ENCODE data around the gene FREM2.

The FREM2 gene

DNA sequence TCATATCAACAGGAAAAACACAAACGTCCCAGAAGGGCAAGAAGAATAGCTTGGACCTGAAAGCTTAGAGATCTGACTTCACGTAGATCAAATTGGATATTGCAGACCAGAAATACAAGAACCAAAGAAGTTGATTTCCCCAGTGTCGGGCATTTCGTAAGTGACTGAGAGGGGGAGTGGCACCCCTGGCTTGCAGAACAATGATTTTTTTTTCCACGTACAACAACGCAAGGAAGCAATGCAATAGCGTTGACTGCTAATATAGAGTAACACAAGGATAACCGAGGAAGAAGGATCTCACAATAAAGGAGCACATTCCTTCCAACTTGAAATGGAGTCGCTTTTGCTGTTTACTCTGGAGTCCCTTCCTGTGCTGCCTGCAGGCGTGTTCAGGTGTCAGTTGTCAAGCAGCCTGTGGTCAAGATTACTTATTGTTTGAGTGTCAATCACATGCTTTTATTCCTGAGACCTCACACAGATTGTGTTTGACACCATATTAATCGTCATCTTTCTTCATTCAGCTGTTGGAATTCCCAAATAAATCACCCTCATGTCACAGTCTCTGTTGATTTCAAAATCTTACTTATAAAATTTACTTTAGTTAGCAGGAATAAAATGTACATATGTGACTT lies 139.4 kb downstream of the FREM2 start:
- no peak for DNase-seq (ENCODE audit: low read depth in 2 of 2)

DNA sequence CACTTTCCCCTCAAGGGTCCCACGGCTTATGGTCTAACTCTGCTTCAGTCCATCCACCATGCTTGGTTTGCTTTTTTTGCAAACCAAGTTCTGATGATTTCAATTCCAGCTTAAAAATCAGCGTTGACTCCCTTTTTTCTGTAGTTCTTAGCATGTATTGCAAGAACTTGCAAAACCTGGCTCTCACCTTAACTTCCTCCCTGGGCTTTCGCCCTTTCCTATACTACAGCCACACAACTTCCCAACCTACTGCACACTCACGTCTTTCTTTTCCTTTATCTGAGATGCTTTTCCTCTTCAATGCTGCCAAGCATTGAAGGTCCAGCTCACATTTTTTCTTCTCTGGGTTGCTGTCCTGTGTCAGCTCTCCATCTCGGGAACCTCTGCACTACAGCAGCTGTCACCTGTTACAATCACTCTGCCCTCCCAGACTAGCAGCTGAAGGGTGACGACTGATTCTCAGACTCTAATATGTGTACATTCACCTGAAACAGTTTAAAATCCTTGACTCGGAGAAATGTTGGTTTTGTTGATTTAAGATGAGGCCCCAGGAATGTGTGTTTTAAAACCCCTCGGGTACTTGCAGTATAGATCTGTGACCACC lies 143.7 kb downstream of the FREM2 start:
- DNase-seq (ENCODE audit: low read depth in 2 of 2), result no peak

DNA sequence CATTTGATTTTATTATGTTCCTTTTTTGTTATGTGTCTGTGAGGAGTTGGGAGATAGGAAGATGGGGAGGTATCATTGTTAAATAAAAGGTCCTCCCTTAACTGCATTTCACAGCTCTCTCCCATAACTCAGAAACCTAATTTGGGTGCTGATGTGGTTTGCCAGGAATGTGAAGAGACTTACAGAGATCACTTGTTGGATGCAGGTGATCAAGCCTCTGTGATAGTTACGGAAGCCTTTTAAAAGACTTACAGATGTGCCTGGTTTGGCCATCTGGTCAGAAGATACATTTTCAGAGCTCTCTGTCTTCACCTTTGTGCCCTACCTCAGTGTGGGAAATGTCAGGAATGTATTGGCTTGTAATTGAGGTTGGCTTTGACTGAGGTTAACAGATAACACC lies 157.7 kb downstream of the FREM2 start:
- DNase-seq (ENCODE audit: low read depth in 2 of 2), result no peak

DNA sequence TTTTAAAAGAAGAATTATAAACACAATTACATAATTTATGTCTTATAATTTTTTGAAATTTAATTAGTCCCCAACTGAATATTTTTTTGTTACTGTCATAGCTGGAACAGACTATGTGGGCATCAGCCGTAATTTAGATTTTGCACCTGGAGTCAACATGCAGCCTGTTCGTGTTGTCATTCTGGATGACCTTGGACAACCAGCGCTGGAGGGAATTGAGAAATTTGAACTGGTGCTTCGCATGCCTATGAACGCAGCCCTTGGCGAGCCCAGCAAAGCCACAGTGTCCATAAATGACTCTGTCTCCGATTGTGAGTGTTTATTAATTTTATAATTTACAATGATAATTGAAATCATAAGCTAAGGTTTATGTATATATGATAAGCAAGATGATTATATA lies 161.5 kb downstream of the FREM2 start:
- no peak for DNase-seq (ENCODE audit: low read depth in 2 of 2)

DNA sequence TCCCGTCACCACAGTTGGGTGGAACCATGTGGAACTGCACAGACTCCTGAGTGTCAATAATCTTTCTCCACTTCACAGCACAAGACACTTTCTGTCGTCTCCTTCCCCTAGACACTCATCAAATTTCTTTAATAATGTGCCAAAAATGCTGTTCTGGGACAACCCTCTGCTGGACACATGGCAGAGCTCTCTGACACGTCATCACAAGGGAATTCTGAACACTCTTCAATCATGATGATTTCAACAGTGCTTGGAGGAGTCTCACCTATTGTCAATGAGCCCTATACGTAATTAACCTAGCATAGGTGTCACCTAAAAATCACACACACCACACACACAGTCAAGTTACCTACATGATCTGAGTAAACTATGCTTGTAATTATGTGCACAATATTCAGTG lies 162.4 kb downstream of the FREM2 start:
- DNase-seq (ENCODE audit: low read depth in 2 of 2), result no peak

DNA sequence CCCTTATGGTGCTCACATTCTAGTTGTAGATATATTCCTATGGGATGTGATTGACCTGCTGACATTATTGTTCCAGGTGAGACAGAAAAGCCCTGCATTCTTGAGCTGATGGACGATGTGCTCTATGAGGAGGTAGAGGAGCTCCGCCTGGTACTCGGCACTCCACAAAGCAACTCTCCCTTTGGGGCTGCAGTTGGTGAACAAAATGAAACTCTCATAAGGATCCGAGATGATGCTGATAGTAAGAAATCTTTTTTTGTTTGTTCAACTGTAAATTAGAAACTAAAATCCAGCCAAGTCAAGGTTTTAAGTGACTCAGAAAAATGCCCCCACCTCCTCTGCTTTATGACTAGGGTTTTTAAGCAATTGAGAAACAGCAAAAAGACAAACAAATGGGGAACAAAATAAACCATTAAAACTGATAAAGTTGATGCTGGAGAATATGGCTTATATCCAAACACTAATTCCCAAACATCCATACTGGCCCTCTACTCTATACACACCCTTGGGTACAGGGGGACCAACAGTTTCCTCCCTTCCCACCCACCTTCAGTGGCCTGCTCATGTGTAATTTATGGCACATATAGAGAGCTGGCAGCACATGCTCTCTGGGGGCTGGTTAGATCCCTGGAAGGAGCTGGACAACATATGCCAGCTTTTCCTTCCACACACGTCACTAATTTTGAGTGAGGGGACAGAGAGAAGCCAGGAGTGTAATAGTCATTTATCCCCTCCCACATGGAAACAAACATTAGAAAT lies 164.2 kb downstream of the FREM2 start:
- DNase-seq (ENCODE audit: low read depth in 2 of 2), result no peak

DNA sequence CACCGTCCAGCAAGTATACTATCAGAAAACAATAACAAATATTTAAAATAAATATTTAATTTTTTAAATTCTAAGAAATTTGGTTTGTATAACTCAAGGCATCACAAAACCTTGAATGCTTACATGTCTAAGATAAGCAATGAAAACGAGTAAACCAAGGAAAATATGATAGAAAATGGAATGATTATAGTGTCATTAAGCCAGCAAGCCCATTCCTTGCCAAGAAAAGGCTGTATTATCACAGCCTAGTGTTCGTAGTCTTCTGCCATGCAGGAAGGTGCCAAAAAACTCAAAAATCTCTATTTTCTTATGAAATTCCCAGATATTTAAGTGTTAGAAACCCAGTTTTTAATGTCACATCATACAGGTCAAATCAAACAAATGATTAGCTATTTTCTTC lies 167.3 kb downstream of the FREM2 start:
- no peak for DNase-seq (ENCODE audit: low read depth in 2 of 2)

DNA sequence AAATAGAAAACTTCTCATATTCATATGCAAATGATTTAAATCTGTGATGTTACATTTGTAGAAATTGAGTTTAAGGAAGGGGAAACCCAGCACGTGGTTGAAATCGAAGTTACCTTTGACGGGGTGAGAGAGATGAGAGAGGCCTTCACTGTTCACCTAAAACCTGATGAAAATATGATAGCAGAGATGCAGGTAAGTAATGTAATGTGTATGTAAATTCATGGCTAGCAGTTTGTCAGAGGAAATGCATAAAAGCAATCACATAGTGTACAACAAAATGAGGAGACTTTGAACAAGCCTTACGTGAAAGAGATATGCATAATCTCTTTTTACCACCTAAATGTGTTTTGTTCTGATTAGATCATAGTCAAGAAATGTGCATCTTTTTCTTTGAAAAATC lies 169.2 kb downstream of the FREM2 start:
- DNase-seq (ENCODE audit: low read depth in 2 of 2), result no peak

DNA sequence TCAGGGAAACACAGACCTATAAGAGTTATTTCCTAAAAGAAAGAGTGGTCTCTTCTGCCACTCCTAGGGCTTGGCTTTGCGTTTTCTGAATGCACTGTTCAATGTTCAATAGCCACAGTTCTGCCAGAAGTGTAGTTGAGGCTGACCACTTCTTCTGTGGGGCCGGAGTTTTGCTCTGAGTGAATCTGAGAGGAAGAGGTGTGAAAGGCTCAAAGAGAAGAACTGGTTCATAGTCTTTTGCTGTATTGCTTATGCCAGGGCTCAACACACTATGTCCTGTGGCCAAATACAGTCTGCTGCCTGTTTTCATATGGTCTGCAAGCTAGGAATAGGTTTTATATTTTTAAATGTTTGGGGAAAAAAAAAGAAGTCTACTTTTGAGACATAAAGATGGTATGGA lies 175.6 kb downstream of the FREM2 start:
- no peak for DNase-seq (ENCODE audit: low read depth in 2 of 2)

DNA sequence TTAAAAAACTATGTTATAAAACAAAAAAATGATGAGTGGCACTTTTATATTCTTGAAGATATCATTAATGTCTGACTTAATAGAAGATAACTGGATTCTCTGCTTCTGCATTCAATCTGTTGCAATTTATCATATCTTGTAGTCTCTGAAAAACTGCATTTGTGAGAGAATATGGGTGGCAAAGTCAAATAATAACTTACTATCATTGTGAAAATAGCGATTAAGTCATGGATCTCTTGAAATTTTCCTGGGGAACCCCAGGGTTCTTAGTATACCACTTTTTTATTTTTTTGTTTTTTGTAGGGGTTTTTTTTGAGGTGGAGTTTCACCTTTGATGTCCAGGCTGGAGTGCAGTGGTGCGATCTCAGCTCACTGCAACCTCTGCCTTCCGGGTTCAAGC lies 176.7 kb downstream of the FREM2 start:
- DNase-seq (ENCODE audit: low read depth in 2 of 2), result no peak

DNA sequence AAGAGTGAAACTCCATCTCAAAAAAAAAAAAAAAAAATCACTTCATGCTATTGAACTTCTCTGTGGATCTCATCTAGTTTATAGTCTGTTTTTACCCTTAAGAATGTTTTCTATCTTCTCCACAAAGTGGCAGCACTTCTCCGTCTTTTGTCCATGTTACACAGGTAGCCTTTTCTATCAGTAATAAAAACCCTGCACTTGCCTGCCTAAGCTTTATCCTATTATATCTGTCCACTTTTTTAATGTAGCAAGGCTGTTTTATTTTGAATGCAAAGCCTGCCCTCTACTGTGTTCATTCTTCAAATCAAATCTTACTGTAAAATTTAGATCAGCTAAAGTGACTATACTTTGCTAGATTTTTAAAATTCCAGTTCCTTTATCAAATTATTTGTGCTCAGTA lies 179.8 kb downstream of the FREM2 start:
- DNase-seq (ENCODE audit: low read depth in 2 of 2), result no peak

DNA sequence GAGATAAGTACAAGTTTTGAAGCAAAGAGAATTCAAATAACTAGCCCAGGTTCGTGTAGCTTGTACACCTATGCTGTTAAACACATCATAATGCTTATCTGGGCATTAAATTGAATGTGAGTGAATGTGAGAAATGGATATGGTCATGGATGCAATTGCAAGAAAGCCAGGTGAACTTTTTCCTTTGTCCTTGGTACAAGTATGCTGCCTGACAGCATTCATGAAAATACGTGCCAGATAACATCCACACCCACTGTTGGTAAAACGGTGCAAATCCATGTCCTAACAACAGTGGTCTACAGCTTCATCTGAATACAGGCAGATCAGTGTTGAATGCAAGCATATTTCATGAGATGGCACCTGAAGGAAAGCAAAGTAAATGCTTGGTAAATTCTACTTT lies 181.5 kb downstream of the FREM2 start:
- DNase-seq (ENCODE audit: low read depth in 2 of 2), result no peak

DNA sequence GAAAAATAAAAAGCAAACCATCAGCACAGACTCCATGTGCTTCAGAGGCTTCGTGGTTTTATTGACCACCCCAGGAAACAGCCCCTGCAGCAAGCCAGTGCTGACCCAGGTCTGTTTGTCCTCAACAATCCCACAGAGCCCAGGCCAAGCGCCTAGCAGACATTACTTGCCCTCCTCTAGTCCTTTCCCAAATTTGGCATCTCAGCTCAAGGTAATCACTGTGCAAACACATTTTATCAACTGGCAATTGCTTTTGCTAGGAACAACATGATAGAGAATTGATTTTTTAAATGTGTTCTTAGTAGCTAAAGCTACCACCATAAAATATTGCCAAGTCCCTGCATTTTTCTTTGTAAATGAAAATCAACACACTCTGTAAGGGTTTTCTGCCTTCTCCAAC lies 182.0 kb downstream of the FREM2 start:
- DNase-seq (ENCODE audit: low read depth in 2 of 2), result no peak

DNA sequence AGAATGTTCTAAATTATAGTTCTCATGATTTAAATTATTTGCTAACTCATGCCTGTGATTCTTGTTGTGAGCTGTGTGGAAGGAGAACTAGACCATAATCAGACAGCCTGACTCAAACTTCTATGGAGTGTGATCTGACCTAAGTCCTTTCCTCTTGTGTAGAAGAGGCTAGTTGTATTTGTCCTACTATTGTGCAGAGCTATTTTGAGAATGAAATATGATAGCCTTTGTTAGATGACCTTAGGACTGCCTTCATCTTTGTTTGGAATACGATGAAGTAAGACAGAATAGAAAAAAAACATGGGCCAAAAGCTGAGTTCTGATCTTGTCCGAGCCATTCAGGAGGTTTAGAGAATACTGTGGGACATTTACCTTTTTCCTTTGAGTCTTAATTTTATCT lies 184.4 kb downstream of the FREM2 start:
- DNase-seq (ENCODE audit: low read depth in 2 of 2), result no peak

DNA sequence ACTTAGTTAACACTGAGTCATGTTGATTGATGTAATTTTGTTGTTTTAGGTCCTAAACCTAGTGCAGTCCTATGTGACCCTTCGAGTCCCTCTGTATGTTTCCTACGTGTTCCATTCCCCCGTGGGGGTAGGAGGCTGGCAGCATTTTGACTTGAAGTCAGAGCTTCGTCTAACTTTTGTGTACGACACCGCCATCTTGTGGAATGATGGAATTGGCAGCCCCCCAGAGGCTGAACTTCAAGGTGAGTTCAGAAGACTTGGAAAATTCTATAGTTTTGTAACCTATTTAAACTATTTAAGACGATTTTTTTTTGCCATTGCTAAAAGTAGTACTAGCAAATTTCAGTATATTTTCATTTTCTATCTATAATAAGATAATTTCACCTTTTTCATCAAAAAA lies 185.8 kb downstream of the FREM2 start:
- no peak for DNase-seq (ENCODE audit: low read depth in 2 of 2)

DNA sequence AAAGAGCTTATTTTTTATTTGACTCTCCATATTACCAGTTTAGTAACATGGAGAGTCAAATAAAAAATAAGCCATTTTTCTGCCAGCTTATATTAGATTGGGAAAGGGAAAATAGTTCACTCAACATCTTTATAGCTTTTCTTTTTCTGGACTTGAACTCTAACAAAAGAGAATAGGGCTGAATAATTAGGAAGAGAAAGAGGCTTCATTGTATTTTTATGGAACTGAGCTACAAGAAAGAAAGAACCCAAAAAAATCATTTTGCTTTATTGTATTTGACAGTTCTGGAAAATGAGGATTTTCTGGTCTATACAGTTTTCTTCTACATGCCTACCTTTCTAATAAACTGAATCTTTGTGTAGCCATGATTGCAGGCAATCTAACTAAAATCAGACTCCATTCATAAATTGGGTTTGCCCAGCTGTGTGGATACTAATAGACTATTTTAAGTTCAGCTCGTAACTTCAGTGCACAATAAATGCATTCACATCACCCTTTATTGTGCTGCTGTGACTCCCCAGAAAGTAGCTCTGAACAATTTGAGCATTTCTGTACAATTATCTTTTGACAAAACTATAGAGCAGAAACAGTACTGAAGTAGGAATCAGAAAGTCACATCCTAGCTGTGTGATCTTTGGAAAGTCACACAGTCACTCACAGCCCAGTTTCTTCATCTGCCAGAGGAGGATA lies 188.5 kb downstream of the FREM2 start:
- DNase-seq (ENCODE audit: low read depth in 2 of 2), result no peak

DNA sequence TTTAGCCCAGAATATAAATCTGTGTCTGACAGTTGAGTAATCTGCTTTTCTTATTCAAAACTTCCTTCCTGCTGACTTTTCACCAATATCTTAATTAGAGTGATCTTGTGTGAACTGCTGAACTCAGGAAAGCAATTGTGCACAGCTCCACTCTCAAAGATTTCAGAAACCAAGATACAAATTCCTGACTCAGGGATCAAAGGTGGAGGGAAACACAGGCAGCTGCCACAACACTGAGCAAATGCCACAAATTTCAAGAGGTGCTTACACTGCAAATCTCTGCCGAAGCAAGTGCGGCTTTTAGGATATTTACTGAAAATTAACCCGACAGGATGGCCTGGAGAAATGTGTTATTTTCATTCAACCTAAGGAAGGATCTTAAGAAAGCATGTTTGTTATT lies 192.4 kb downstream of the FREM2 start:
- DNase-seq (ENCODE audit: low read depth in 2 of 2), result no peak

DNA sequence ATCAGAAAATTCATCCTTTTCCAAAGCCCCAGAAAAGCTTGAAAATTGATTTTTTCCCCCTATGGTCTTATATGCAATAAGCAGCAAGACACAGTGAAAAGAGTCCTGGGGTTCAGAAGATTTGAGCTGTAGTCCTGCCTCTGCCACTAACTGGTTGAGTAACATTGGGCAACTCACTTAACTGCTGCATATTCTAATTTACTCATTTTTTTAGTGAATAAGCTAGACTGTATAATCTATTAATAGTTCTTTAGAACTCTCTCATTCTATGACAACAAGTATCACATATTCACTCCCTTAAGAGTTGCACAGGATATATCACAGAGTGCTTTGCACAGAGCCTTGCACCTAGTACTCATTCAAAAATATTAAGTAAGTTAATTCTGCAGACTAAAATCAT lies 192.9 kb downstream of the FREM2 start:
- DNase-seq (ENCODE audit: low read depth in 2 of 2), result no peak

DNA sequence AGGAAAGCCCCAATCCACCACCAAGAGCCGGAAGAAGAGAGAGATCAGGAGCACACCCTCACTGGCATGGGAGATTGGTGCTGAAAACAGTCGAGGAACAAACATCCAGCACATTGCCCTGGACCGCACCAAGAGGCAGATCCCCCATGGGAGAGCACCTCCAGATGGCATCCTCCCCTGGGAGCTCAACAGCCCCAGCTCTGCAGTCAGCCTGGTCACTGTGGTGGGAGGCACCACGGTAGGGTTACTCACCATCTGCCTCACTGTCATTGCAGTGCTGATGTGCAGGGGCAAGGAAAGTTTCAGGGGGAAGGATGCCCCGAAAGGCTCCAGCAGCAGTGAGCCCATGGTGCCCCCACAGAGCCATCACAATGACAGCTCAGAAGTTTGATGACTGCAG lies 193.5 kb downstream of the FREM2 start:
- DNase-seq (ENCODE audit: low read depth in 2 of 2), result no peak

DNA sequence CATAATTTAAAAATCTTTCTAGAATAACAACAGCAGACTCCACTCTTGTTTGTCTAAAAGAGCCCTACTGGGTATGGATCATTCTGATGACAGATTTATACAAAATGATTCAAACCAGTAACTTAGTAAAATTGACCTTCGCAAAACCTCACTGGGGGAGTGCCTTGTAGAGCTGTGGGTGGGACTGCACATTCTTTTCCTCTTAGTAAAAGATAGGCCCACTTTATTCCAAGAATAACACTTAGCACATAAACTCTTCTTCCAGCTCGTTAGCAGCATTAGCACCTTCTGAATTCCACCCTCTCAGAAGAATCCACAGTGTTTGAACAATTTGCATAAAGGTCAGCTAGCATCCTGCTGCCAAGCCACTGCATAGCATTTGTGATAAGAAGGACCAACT lies 196.9 kb downstream of the FREM2 start:
- no peak for DNase-seq (ENCODE audit: low read depth in 2 of 2)

DNA sequence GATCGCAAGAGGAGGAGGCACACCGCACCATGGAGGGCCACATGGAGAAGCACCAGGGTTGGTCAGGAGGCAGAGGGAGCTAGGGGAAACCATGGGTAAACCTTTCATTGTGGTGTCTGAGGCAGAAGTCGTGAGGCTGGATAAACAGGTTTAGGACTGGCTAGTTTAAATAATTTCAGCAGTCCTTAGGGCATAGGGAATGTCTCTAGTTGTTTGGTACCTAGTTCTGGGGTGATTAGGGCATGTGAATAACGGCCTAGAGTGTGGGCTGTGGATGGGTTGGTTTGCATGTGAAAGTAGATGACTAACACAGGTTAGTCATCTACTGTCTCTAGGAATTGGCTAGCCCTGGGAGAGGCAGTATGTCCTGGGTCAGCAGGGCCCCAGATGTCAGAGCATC lies 201.4 kb downstream of the FREM2 start:
- no peak for DNase-seq (ENCODE audit: low read depth in 2 of 2)

DNA sequence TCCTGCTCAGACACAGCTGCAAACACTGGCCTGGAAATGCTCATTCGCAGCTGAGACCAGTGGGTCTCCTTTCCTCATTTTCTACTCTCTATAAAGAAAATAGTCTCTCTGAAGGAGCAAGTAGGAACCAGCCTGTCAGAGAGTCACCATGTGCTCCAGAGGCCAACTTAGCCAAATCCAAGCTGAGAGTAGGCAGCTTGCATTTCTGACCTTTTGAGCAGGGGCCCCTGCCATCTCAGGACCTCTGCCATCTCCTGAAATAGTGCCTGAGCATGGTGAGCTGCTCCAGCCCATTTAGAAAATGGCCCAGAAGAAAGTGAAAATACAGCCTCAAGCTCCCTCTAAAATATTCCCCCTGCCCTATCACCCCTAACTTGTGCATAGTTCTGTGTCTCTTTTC lies 208.2 kb downstream of the FREM2 start:
- DNase-seq (ENCODE audit: low read depth in 2 of 2), result no peak

DNA sequence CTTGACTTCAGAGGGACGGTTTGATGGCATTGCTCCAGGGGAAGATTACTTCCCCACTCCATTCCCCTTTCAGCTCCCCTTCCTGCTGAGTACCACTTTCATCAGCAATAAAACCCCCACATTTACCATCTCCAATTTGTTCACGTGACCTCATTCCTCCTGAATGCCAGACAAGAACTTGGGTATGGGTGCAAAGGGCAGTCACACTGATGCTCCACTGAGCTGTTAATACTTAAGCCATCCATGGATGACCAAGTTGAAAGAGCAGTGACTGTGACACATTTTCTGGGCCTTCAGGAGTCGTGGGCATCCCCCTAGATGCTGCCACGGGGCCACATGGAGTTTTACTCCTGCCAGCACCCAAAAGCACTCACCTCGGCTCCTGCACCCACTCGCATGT lies 210.6 kb downstream of the FREM2 start:
- DNase-seq (ENCODE audit: low read depth in 2 of 2), result no peak

Data from activated CD8-positive, alpha-beta memory T cell treated with anti-CD3 and anti-CD28 coated beads for 4 hours (primary cell).